ENCODE measurements around the gene PICK1.

The PICK1 gene

GRCh38 chr22:38046070-38046748 lies 11.0 kb upstream of the PICK1 start:
- no peak for DNase-seq

- DNase-seq = peak in 39 of 51 donors; percentile 23 to 88 (median 65)
Observed at GRCh38 chr22:38049812-38050619, 7.2 kb upstream of the PICK1 start.

DNA sequence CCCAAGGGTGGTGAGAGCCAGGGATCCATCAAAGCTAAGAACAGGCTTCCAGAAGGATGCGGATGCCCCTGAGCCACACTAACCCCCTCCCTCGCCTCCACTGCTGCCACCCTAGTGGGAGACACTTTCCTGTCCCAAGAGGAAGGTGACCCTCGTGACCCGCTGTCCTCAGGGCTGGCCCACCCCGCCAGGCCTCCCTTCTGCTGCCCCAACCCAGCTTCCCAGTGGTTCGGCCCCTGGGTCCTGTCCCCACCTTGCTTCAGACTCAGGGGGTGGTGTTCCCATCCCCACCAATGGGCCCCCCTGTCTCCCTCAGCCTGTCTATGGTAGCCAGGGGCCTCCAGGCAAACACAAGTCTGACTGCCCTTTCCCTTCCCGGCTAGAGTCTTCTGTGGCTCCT lies 6.5 kb upstream of the PICK1 start:
- DNase-seq = no peak

DNA sequence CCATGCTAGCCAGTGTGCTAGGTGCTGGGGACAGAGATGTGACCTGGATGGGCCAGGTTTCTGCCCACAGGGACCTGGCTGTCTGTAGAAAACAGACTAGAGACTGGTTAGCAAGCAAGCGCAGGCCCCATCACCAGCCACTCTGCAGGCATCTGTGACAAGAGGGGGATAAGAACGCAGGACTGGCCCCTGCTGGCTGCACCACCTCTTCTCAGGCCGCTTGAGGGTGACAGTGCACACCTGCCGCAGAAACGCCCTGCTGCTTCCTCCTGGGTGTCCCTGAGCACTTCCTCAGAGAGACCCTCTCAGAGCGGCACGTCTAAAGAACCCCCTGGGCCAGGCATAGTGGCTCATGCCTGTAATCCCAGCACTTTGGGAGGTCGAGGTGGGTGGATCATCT lies 5.9 kb upstream of the PICK1 start:
- DNase-seq = no peak

GRCh38 chr22:38051900-38052862 lies 5.0 kb upstream of the PICK1 start:
- peak in 50 of 51 donors; percentile 22 to 91 (median 71) for DNase-seq

DNA sequence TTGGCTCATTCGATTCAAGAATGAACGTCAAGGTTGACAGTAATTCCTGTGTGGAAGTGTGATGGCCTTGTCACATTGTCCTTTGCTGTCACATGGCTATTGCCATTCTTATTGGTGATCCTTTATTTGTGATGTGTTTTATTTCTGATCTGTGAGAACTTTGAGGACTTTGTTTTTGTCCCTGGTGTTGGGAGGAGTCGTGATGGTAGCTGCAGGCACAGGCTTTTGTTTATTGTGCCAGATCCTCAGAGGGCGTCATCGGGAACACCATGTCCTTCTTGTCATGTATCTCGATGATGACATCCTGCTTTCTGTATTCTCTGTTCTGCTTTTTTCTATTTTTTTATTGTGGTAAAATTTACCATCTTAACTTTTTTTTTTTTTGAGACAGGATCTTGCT lies 5.6 kb downstream of the PICK1 start:
- peak in 19 of 51 donors; percentile 22 to 83 (median 48) for DNase-seq

DNA sequence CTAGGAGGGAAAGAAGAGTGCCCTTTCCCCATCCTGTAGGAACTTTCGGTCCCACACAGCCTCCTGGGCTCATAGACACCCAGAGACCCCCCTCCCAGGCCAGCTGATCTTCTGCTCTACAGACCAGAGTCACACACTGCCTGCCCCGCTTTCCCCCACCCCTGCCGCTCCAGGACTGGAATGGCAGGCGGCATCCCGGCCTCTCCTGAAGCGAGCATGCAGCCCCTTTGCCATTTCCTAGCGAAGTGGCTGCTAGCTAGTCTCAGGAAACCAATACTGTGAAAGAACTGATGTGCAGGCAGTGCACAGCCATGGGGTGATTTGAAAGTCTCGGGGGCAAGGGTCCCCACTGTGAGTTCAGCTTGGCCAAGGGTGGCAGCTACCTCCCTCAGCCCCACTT lies 8.3 kb downstream of the PICK1 start:
- DNase-seq = no peak

DNA sequence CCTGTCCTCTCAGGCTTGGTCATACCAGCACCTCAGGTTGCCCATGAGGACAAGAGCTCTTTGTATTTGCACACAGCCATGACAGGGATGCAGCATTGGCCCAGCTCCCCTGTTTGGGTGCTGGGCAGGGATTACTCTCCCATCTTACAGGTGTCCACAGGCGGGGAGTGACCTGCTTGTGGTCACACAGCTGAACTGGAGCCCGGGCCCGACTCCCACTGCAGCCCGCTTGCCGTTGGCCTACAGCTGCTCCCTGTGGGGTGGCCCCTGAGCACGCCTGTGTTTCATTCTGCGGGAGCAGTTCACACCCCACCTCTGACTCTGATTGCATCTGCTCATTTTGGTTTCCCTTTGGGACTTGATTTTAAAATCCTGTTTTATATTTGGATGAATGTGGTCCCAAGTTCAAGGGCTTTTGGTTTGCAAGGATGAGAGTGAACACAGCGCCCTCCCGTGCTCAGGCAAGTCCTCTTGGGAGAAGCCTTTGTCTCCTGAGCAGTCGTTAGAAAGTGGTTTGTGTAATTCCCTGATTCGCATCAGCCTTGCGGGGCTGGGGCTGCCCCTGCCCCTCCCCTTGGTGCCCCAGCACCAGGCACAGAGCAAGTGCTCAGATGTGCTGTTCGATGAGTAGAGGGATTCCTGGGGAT lies 9.3 kb downstream of the PICK1 start:
- no peak for DNase-seq

DNA sequence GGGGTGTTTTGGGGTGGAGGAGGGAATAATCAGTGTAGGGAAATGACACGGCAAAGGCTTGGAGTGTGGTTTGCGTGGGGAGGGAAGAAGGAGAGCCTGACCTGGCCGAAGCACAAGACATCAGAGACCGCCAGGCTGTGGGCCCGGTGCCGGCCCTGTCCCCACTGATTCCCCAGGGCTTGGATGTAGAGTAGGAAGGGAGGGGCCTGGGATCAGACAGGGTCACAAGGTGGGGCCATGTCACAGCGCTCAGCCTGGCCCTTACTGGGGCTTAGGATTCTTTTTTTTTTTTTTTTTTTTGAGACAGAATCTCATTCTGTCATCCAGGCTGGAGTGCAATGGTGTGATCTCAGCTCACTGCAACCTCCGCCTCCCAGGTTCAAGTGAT lies 9.8 kb downstream of the PICK1 start:
- no peak for DNase-seq

DNA sequence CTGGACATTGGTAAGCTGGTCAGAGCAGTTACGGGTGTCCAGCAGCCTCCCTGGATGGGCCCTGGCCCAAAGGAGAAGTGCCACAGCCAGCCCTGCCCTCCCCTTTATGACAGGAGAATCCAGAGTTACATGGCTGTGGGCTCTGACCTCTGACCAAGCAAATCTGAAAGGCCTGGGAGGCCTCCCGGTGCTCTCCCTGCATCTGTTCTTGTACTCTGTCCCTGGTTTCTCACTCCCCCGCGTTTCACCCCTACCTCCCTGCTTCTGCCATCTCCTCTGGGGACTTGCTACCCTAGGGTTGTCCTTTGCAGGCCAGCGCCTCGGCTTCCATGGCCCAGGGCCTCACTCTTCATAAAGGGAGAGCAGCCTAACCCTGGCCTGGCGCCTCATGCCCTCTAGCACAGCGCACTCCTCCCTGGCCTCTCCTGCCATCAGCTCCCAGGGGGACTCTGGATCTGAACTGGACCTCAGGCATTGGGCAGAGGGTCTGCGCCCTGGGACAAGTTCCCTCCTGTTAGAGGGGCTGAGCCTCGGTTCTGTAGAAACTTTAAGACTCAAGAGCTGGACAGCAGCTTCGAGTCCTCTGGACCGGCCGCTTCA lies 10.7 kb downstream of the PICK1 start:
- no peak for DNase-seq

DNA sequence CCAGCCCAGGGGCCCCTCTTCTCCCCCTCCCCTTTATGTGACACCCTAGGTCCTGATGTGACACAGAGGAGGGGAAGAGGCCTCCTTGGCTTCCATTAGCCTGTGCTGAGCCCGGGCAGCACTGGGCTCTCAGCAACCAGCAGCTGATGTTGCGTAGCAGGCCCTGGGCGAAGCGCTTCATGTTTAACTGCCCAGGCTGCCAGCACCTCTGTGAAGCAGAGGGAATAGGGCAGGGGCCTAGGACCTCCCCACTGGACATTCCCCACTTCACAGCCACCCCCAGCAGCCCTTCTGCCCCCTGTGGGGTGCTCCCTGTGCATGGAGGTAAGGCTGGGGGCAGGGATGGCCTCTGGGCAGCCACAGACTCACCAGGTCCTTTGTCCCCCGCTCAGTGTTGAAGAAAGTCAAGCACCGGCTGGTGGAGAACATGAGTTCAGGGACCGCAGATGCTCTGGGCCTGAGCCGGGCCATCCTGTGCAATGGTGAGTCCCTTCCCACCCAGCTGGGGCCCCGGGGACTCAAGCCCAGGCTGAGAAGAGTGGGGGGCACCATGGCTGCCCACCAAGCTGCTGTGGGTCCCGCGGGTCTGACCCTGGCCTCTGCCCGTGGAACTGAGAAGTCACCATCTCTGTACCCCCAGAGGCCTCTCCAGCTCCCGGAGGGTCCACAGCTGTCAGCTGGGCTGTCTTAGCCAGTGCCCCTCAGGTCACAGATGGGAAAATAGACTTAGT lies 11.6 kb downstream of the PICK1 start:
- DNase-seq = no peak

DNA sequence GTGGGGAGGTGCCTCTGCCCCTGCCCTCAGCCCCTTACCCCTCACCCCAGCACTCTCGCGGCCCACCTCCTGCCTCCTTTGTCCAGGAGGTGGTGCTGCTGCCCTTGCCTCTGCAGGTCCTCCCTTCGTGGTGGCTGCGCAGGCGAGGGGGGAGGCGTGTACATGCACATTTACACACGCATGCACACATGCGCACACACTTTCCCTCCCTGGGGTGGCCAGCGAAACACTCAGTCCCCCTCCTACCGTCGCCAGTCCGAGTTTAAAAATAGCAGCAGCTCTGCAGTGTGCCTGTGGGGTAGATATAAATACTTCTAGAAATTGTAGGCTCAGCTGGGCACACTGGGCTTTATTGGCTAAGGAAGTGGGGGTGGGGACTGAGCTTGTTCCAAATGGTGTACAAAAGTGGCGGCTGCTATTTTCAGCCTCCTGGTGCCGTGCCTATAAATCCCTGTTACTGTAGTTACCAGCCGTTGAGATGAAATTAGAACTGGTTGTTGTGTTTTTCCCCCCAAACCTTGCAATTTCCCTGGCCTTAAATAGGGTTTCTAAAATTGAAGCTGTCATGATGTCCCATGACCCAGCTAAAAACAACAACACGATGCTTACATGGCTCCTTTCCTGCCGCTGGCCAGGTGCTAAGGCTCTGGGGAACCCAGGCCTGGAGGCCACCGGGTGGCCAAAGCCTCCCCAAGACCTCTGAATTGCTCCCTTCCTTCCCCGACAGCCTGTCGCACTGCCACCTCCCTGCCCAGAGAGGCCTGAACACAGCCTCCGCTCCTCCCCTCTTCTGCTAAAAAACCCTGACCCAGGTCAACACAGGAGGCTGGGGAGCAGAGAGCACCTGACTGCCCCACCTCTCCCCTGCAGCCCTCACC lies 12.4 kb downstream of the PICK1 start:
- peak in 45 of 51 donors; percentile 20 to 88 (median 55) for DNase-seq

DNA sequence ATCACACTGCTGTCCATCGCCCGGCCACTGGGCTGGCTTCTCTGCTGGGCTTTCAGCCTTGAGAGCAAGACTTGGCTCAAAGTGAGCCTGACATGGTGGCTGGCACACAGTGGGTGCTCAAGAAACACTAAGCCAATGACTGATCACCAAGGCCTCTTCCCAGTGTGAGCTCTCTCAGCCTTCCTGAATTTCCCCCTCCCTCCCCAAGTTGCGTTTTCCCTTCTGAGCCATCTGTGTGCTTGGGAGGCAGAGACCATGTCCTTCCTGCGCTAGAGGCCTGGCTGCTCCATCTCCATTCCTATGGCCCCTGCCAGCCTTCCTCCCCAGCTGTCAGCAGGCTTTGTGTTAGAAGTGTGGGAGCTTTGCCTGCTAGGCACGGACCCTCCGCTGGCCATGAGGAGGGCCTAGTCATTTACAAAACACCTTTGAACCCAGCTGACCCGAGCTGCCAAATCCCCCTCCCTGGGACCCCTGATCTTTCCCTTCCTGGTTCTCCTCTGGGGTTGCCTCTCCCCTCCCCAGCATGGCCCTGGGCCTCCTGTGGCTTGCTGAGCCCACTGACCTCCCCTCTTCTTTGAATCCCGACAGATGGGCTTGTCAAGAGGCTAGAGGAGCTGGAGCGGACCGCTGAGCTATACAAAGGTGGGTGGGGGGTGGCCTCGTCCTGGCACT lies 13.2 kb downstream of the PICK1 start:
- DNase-seq = no peak

DNA sequence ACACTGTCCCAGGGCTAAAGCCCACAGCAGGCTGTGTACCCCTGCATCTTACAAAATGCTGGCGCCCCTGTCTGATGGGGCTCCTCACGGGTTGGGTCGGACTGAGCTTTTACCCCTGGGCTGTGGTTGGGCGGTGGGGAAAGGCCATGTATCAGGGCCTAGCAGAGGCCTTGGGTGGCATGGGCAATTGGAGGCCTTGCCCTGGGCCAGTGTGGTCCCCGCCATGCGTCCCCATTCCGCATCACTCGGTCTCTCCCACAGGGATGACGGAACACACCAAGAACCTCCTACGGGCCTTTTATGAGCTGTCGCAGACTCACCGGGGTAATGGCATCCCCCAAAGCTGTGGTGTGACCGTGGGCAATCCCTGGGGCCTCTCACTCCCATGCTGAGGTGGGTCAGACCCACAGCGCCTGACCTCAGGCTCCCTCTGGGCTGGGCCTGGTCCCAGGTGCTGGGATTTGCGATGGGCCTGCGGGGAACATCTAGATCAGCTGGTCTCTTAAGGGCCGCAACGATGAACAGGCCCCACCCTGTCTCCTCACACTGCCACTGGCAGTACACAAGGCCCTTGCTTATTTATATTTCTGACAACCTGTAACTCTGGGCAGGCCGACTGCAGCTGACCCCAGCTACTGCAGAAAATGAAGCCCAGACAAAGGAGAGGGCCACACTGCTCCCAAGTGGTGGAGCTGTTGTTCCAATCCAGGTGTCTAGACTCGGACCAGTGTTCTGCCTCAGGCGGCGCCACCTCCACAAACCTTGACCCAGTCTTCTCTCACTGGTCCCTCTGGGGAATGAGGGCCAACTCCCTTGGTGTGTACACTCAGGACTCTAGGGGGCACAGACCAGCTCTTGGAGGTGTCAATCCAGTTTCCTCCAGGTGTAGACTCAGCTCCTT lies 14.5 kb downstream of the PICK1 start:
- DNase-seq = no peak

DNA sequence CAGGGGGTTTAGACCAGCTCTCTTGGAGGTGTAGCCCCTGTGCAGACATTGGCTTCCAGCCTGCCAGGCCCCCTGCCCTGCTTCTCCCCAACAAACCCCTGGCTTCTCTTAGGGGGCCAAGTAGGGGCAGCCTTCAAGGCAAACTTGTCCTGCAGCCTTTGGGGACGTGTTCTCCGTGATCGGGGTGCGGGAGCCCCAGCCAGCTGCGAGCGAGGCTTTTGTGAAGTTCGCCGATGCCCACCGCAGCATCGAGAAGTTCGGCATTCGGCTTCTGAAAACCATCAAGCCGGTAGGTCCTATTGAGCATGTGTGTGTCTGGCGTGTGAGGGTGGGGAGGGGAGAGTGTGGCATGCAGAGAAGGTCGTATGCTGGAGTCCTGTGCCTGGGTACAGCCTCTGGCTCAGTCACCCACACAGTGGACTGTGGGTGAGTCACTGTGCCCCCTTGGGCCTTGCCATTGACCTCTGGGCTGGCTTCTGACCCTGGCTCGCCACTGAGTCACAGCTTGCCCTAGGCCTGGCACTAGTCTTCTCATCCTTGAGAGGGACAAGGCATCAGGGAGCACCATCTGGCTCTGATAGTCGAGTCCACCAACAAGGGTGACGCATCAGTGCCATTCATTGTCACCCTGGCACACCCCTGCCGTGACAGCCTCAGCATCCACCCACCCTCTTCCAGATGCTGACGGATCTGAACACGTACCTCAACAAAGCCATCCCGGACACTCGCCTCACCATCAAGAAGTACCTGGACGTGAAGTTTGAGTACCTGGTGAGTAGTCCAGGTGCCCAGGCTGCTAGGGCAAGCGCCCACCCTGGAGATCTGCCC lies 15.3 kb downstream of the PICK1 start:
- no peak for DNase-seq
